ENCODE measurements around the gene BCKDHA. TPM values are rescaled to one million over a fixed set of nuclear protein-coding genes. Genes with fewer than 3 reads are reported as not detected.

BCKDHA gene
- 100 to 1,000 TPM in 1 of 4 donors, 10 to 100 TPM in 3; 64.3 to 116 (median 70.1) TPM for total RNA-seq

GRCh38 chr19:41397086-41398049 is at the start of gene BCKDHA, which contains the start of gene EXOSC5:
Gene BCKDHA (plus strand): TSS chr19:41397818. CDS start chr19:41397828, 10 bp downstream.
Gene EXOSC5 (minus strand): TSS chr19:41397359. CDS start chr19:41397328, 31 bp downstream.
- DNase-seq (ENCODE audit: low spot score in 2 of 2): peak; percentile 99 to 100
- no peak for TF ChIP-seq POLR2A (IDR thresholded peaks at IDR 0.05)
- TF ChIP-seq CTCF (IDR thresholded peaks at IDR 0.05): no peak
- WGBS, 2 donors: 0% methylated on average over 30 to 50 of the region's 50 CpGs
- intact Hi-C loops (cut with DNase I; ENCODE audit: low total_unique reads): no loop called here
- peak within 1 kb of the TSS; percentile 98 for H3K4me3 ChIP-seq (ENCODE audit: low read depth, poor library complexity, severe bottlenecking)

GRCh38 chr19:41350735-41351338 is 46.8 kb upstream of the BCKDHA start:
- WGBS, 2 donors: 2 to 5% methylated on average over 22 of the region's 22 CpGs
- peak overlapping the region; percentile 61 for H3K4me3 ChIP-seq (ENCODE audit: low read depth, poor library complexity, severe bottlenecking)
- DNase-seq (ENCODE audit: low spot score in 2 of 2): no peak
- TF ChIP-seq CTCF (IDR thresholded peaks at IDR 0.05): no peak
- intact Hi-C loops (cut with DNase I; ENCODE audit: low total_unique reads): no loop called here

- DNase-seq (ENCODE audit: low spot score in 2 of 2): peak; percentile 73 to 94
- WGBS, 2 donors: 0 to 1% methylated on average over 45 to 58 of the region's 58 CpGs
- H3K4me3 ChIP-seq (ENCODE audit: low read depth, poor library complexity, severe bottlenecking): peak overlapping the region; percentile 61
- intact Hi-C loops (cut with DNase I; ENCODE audit: low total_unique reads): no loop called here
- TF ChIP-seq CTCF (IDR thresholded peaks at IDR 0.05) (no peak), POLR2A (IDR thresholded peaks at IDR 0.05) (no peak)
These were observed 46.0 kb upstream of the BCKDHA start for GRCh38 chr19:41351339-41352245.

- TF ChIP-seq CTCF (IDR thresholded peaks at IDR 0.05) (no peak), POLR2A (IDR thresholded peaks at IDR 0.05) (no peak)
- no peak for DNase-seq (ENCODE audit: low spot score in 2 of 2)
- WGBS, 2 donors: 1% methylated on average over 12 of the region's 12 CpGs
- H3K4me3 ChIP-seq (ENCODE audit: low read depth, poor library complexity, severe bottlenecking): peak overlapping the region; percentile 61
- intact Hi-C loops (cut with DNase I; ENCODE audit: low total_unique reads): no loop called here
These were observed 45.4 kb upstream of the BCKDHA start for GRCh38 chr19:41352279-41352608.

- WGBS, 2 donors: 0 to 1% methylated on average over 56 to 57 of the region's 71 CpGs
- peak; percentile 66 to 94 for DNase-seq (ENCODE audit: low spot score in 2 of 2)
- TF ChIP-seq POLR2A (IDR thresholded peaks at IDR 0.05): no peak
- TF ChIP-seq CTCF (IDR thresholded peaks at IDR 0.05): no peak
These were observed 44.8 kb upstream of the BCKDHA start for GRCh38 chr19:41352609-41353465.

More at GRCh38 chr19:41352609-41353465, 44.8 kb upstream of the BCKDHA start:
- intact Hi-C loops (cut with DNase I; ENCODE audit: low total_unique reads): no loop called here
- H3K4me3 ChIP-seq (ENCODE audit: low read depth, poor library complexity, severe bottlenecking): peak overlapping the region; percentile 61

Data from lower leg skin (tissue), 4 donors.